ENCODE data around the gene MALSU1. TPM values are rescaled to one million over a fixed set of nuclear protein-coding genes. Genes with fewer than 3 reads are reported as not detected.

Gene MALSU1
- total RNA-seq, 2 donors from 2014 or later = 52.1 to 55.5 TPM

GRCh38 chr7:23292623-23293022 lies 6.5 kb upstream of the MALSU1 start:
- TF ChIP-seq POLR2A (IDR thresholded peaks at IDR 0.05) (no peak), POLR2AphosphoS5 (IDR thresholded peaks at IDR 0.05) (no peak)
- TF ChIP-seq, protein P1, sequence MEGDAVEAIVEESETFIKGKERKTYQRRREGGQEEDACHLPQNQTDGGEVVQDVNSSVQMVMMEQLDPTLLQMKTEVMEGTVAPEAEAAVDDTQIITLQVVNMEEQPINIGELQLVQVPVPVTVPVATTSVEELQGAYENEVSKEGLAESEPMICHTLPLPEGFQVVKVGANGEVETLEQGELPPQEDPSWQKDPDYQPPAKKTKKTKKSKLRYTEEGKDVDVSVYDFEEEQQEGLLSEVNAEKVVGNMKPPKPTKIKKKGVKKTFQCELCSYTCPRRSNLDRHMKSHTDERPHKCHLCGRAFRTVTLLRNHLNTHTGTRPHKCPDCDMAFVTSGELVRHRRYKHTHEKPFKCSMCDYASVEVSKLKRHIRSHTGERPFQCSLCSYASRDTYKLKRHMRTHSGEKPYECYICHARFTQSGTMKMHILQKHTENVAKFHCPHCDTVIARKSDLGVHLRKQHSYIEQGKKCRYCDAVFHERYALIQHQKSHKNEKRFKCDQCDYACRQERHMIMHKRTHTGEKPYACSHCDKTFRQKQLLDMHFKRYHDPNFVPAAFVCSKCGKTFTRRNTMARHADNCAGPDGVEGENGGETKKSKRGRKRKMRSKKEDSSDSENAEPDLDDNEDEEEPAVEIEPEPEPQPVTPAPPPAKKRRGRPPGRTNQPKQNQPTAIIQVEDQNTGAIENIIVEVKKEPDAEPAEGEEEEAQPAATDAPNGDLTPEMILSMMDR (IDR thresholded peaks at IDR 0.05) = no peak
- 94% methylated on average over 4 of the region's 4 CpGs for WGBS
- Histone ChIP-seq H3K27me3 (replicated peaks; ENCODE audit: insufficient read depth) (no peaks in the 10 kb centered on the region), H3K4me3 (no peak overlapping the region), H3K36me3 (no peaks in the 10 kb centered on the region), H3K27ac (no peak overlapping the region), H3K9me3 (no peaks in the 10 kb centered on the region), H3K4me1 (replicated peaks) (no peaks in the 10 kb centered on the region)
- intact Hi-C loops (cut with DNase I) = no loop called here
- DNase-seq (ENCODE audit: low spot score) = no peak

DNA sequence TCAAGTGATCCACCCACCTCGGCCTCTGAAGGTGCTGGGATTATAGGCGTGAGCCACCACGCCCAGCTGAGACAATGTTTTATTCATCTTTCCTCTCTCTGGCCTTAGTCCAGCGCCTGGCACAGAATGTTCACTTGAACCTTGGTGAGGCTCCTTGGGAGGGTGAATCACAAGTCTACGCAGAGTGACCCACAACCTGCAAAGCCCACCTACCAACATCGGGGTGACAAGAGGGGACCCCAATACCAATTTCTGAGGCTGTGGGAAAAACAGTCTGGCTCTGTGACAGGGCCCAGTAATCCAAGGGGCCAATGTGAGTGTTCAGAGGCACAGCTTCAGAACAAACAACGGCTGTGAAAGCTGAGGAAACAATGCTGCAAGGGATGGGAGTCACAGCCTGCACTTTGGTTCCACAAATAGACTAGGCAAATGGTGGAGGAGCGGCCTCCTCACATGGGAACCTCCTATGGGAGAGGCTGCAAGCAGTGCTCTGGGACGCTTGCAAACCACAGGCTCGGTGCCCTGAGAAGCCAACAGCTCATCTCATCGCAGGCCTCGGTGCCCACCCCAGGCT lies 5.6 kb upstream of the MALSU1 start:
- TF ChIP-seq, protein P1 (IDR thresholded peaks at IDR 0.05) = no peak
- no peak for TF ChIP-seq POLR2AphosphoS5 (IDR thresholded peaks at IDR 0.05)
- no peak for TF ChIP-seq POLR2A (IDR thresholded peaks at IDR 0.05)
- DNase-seq (ENCODE audit: low spot score) = no peak
- Histone ChIP-seq H3K4me1 (replicated peaks) (no peaks in the 10 kb centered on the region), H3K4me3 (no peak overlapping the region), H3K36me3 (no peaks in the 10 kb centered on the region), H3K27me3 (replicated peaks; ENCODE audit: insufficient read depth) (no peaks in the 10 kb centered on the region), H3K9me3 (no peaks in the 10 kb centered on the region), H3K27ac (no peak overlapping the region)
- WGBS = 81% methylated on average over 12 of the region's 12 CpGs
- intact Hi-C loops (cut with DNase I) = no loop called here

DNA sequence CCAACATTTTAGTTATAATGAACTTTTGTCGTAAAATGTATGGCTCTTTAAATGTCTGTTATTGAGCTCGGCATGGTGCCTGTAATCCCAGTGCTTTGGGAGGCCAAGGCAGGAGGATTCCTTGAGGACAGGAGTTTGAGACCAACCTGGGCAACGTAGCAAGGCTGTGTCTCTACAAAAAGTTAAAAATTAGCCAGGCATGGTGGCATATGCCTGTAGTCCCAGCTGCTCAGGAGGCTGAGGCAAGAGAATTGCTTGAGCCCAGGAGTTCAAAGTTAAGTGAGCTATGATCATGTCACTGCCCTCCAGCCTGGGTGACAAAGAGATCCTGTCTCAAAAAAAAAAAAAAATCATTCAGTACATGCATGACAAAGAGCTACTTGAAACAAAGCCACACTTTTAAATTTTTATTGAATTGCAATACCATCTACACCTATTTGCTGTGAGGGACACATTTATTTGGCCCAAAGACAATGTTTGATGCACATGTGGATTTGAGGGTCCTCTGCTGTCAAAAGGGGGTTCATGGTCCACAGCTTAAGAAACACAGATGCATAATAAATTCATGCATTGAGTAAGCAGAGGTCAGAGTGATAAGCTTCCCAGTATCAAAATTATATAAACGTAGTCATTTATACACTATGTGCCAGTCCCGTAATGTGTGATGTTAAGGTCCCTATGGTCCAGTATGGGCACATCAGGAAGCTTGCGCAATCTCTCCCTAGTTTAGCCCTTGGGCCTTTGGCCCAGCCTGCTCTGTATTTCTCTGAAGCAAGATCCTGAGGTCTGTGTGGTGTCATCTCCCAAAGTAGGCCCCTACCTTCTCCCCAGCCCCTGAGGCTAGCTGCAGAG lies 4.4 kb upstream of the MALSU1 start:
- no peak overlapping the region for H3K4me3 ChIP-seq
- no peak for DNase-seq (ENCODE audit: low spot score)
- intact Hi-C loops (cut with DNase I) = no loop called here
- no peaks in the 10 kb centered on the region for H3K4me1 ChIP-seq (replicated peaks)
- H3K27me3 ChIP-seq (replicated peaks; ENCODE audit: insufficient read depth) = no peaks in the 10 kb centered on the region
- WGBS = 87% methylated on average over 6 of the region's 6 CpGs
- H3K27ac ChIP-seq = no peak overlapping the region
- H3K36me3 ChIP-seq = no peaks in the 10 kb centered on the region
- TF ChIP-seq, protein P1 (IDR thresholded peaks at IDR 0.05) = no peak
- TF ChIP-seq POLR2AphosphoS5 (IDR thresholded peaks at IDR 0.05) = no peak
- no peak for TF ChIP-seq POLR2A (IDR thresholded peaks at IDR 0.05)
- no peaks in the 10 kb centered on the region for H3K9me3 ChIP-seq

GRCh38 chr7:23295401-23295697 lies 3.8 kb upstream of the MALSU1 start:
- intact Hi-C loops (cut with DNase I) = no loop called here
- TF ChIP-seq POLR2A (IDR thresholded peaks at IDR 0.05) (no peak), POLR2AphosphoS5 (IDR thresholded peaks at IDR 0.05) (no peak)
- TF ChIP-seq, protein P1 (IDR thresholded peaks at IDR 0.05) = no peak

More at GRCh38 chr7:23295401-23295697, 3.8 kb upstream of the MALSU1 start:
- DNase-seq (ENCODE audit: low spot score) = no peak
- Histone ChIP-seq H3K27me3 (replicated peaks; ENCODE audit: insufficient read depth) (no peaks in the 10 kb centered on the region), H3K4me1 (replicated peaks) (no peaks in the 10 kb centered on the region), H3K9me3 (no peaks in the 10 kb centered on the region), H3K27ac (no peak overlapping the region), H3K4me3 (no peak overlapping the region), H3K36me3 (no peaks in the 10 kb centered on the region)
